Ramos (cell line): ENCODE measurements around the gene TRPM7.
"Not testable (repeated sequence)": the region's sequence is repeated elsewhere in the genome, so short reads cannot be mapped to it uniquely, and the experiment has no call there.

Experiments
- in situ Hi-C: fragments of 300-500 bp; cut with MboI; formaldehyde crosslinking; loops from one replicate; pipeline ENCODE4 v1.14.3; 2022; ENCODE audit warnings: low sequenced_read_pairs; ENCODE audit not compliant: unreplicated experiment

TRPM7 gene

DNA sequence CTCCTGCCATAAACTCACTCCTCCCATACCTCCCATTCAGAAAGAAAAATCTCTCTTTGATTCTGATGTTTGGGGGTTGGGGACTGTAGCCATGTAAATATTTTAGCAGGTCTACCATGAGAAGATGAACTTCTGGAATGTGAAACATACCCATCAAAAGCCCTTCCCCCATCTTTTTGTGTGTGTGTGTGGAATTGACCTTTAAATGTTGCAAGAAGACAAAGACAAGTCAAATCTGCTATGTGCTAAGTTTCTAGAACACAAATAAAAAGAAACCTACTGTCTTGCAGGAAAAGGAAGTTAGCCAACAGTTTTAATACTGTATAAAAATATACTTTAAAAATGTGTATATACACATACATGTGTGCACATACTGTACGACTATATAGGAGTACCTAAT is 110.4 kb downstream of the TRPM7 start:
- in situ Hi-C loops: no loop called here

DNA sequence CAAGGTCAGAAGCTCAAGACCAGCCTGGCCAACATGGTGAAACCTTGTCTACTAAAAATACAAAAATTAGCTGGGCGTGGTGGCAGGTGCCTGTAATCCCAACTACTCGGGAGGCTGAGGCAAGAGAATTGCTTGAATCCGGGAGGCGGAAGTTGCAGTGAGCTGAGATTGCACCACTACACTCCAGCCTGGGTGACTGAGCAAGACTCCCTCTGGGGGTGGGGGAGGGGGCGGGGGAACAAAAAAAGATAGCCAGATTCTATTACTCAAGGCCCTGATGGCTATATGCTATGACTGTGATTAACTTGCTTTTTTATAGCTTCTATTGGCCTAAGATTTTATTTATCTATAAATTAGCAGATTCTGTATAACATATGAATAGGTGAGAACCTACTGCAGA is 112.8 kb downstream of the TRPM7 start:
- in situ Hi-C loops: not testable (repeated sequence)

DNA sequence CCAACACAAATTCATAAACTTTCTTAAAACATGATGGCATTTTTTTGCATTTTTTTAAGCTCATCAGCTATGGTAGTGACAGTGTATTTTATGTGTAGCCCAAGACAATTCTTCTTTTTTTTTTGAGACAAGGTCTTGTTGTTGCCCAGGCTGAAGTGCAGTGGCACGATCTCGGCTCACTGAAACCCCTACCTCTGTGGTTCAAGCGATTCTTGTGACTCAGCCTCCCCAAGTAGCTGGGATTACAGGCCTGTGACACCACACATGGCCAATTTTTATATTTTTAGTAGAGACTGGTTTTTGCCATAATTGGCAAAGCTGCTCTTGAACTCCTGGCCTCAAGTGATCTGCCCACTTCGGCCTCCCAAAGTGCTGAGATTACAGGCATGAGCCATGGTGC is 122.8 kb downstream of the TRPM7 start:
- in situ Hi-C loops: no loop called here

DNA sequence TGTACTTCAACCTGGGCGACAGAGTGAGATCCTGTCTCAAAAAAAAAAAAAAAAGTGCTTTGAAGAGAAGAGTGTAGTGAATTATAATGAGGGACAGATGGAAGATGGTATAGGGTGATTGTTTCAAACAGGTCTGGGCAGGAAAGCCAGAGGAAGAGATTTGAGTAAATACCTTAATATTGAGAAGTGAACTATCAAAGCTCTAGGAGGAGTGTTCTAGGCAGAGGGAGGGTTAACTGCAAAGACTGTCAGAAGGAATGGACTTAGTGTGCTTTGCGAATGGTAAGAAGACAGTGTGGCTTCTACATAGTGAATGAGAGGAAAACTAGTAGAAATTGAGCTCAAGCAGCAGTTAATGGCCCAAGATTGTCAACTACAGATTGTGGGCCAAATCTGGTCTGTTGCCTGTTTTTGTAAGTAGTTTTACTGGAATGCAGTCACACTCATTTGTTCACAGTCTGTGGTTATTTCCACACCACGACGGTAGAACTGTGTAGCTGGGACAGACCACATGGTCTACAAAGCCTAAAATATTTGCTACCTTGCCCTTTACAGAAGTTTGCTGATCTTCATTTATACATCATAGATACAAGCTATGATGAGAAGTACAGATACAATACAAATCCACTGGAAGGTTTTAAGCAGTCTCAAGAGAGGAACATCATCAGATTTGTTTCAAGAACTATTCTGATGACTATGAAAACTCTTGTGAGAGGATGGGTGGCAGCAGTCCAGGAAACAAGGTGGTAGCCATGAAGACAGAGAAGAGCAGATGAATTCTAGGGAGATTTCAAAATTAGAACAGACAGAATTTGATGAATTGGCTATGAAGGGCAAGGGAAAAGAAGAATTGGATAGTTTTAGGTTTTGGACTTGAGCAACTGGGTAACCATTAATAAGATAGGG is 123.6 kb downstream of the TRPM7 start:
- in situ Hi-C loops: no loop called here

DNA sequence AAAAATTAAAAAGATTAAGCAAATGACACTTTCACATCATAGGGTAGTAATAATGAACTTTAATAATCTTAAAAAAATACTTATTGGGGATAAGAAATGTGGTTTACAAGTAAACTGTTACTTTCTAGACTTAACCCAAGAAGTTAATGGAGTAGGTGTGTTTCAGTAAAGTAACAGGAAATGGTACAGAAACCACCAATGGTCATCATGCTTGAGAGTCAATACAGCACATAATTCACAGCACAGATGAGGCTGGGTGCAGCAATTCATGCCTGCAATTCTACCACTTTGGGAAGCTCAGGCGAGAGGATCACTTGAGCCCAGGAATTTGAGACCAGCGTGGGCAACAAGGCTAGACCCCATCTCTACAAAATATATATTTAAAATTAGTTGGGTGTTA is 128.6 kb downstream of the TRPM7 start:
- in situ Hi-C loops: no loop called here

DNA sequence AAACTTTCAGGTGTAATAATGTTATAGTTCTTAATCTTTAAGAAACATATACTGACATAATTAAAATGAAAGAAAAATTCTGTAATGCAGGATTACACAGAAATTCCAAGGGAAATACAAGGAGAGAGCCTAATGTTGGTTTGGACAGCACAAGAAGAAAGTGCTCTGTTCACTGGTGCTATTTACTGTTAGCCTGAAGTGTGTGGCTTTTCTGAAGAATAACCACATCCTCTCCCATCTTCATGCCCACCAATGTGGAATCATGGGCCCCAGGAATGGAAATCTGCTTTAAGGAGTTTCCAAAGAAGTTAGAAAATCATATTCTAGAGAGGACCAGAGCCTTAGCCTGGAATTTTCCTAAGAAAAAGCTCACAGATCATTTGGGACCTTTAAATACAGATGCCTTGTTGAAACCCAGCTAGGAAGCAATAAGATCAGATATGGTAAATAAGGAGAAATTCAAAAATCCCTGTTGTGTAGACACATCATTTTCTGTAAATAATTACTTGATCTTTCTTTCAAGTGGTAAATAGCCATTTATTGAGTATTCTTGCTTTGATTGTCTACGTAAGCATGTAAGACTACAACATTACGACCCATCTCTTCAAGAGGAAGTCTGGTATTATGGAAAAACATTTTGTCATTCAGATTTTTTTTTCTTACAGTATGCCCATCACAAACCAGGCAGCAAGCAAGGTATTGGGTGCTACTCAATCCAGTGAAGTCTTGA is 129.8 kb downstream of the TRPM7 start:
- in situ Hi-C loops: no loop called here

DNA sequence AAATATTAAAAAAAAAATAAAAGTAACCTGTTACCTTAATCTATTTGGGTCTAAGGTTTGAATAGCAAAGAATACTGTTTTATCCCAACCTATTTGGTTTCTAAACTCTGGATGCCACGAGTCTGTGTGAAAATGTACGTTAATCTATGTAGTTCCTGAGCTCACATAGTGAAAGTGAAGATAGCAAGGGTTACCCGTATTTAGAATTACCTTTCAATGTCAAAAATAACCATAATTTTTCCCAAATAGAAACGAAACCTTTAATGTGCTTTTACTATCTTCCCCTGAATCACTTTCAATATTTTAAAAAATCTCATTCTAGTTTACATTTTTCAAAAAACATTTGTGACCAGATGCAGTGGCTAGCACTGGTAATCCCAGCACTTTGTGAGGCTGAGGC is 134.4 kb downstream of the TRPM7 start:
- in situ Hi-C loops: no loop called here

DNA sequence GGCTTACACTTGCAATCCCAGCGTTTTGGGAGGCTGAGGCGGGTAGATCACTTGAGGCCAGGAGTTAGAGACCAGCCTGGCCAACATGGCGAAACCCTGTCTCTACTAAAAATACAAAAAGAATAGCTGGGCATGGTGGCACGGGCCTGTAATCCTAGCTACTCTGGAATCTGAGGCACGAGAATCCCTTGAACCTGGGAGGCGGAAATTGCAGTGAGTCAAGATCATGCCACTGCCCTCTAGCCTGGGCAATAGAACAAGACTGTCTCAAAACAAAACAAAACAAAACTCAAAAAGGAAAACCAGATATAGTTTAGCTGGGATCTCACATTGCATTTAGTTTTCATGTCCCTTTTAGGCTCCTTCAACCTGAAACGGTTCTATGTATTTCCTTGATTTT is 137.3 kb downstream of the TRPM7 start:
- in situ Hi-C loops: no loop called here

DNA sequence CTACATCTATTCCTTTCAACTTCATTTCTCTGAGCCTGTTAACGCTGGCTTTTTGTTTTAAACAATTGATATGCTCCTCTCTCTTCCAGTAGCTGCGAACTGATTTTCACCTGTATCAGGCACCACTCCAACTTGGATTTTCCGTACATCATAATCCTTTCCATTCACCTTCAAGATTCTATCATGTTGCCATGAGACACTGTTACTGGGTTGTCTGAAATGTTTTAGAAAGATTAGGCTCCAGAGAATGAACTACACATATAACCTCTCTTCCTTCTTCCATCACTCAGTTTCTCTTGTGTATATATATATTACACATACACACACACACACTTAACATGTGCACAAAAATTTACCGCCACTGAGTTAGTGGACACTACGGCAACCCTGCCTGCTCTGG is 140.0 kb downstream of the TRPM7 start, which contains the start of gene USP50:
TSS of gene USP50 (minus strand) at position 101 of the 400 bp plus-strand sequence. CDS start 141 bp downstream, outside the sequence.
- in situ Hi-C loops: no loop called here

DNA sequence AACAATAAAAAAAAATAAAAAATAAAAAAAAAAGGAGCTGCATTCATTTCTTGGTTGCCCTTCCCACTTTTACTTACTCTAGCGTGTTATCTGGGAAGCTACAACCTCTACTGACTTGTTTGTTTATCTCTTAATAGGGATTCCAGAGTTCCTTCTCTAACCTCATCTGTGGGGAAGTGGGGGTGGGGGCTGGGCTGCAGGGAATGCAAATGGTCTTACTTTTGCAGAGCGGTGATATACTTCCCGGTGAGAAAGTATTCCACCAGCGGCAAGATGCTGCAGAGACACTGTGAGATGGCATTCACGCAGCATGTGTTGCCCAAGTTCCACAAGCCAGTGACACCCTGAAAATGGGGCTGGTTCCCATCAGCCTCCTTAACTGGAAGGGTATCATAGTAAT is 142.2 kb downstream of the TRPM7 start:
- in situ Hi-C loops: no loop called here

DNA sequence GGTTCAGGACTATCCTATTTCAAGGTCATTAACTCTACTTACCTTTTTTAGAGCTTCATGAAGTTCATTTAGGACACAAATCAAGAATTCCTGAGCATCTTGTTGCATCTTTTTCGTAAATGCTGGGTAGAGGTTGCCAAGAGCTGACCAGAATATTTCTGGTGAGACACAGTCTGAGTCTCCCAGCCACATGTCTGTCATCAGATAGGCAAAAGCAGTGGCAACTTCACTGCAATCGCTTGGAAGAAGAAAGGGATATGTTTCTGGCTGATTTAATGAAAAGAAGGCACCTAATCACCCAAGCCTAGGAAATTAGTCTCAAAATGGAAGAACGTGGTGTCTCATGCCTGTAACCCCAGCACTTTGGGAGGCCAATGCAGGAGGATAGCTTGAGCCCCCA is 143.0 kb downstream of the TRPM7 start:
- in situ Hi-C loops: no loop called here

DNA sequence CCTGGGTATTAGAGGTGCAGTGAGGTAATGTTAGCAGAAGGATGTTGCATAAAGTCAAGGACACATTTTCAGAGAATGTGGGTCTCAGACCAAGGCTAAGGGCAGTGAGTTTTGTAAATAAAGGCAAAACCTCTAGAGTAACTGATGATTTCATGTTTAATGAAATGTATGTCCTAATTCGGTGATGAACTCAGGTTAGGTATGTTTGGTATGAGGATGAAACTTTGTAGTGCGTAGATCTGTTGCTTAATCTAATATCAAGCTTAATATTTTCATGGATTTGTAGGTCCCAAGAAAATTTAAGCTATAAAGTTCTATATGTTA is 143.7 kb downstream of the TRPM7 start:
- in situ Hi-C loops: no loop called here

DNA sequence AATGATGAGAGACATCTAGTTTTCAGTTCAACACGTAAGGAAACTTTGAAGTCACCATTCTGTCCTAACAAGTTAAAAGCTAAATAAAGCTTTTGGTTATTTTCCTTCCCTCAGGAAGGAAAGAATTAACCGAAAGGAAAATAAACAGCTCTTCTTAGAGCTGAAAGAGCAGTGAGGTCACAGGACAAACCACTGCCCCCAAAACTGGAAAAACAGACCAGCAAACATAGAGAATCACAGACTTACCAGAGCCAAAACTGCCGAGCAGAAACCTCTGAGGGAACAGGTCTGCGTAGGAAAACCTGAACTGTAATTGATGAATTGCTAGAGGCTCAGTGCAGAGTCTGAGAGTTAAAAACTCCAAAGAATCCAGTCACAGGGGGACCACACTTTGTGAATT is 154.8 kb downstream of the TRPM7 start:
- in situ Hi-C loops: no loop called here

DNA sequence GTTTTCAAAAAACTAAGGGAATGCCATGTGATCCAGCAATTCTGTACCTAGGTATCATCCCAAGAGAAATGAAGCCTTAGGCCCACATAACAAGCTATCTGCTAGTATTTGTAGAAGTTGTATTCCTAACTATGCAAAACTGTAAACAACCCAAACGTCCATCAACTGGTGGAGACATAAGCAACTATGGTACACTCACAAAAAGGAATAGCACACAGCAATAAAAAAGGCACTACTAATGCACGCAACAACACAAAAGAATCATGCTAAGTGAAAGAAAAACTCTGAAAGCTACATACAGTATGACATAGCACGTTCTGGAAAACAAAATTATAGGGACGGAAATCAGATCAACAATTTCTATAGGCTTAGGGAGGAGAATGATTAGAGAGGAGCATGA is 155.4 kb downstream of the TRPM7 start:
- in situ Hi-C loops: no loop called here

DNA sequence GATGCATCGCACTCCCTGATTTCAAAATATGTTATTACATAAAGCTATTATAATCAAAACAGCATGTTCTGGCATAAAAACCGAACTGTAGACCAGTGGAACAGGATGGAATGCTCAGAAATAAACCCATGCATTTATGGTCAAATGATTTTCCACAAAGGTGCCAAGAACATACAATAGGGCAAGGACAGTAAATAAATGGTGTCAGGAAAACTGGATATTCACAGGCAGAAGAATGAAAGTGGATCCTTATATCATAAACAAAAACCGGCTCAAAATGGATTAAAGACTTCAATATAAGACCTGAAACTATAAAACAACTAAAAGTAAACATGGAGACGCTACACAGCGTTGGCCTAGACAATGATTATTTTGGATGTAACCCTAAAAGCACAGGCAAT is 162.7 kb downstream of the TRPM7 start:
- in situ Hi-C loops: no loop called here

DNA sequence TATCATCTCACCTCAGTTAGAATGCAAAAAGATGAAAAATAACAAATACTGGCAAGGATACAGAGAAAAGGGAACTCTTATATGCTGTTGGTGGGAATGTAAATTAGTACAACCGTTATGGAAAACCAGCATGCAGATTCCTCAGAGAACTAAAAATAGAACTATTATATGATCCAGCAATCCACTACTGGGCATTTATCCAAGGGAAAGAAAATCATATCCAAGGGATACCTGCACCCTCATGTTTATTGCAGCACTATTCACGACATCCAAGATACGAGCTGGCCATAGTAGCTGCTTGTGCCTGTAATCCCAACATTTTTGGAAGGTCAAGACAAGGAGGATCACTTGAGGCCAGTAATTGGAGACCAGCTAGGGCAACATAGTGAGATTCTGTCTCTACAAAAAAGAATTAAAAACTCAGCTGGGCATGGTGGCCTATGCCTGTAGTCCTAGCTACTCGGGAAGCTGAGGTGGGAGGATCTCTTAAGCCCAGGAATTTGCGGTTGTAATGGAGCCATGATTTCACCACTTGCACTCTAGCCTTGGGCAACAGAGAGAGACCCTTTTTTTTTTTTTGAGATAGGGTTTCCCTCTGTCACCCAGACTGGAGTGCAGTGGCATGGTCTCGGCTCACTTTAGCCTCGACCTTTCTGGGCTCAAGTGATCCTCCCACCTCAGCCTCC is 166.7 kb downstream of the TRPM7 start:
- in situ Hi-C loops: no loop called here

DNA sequence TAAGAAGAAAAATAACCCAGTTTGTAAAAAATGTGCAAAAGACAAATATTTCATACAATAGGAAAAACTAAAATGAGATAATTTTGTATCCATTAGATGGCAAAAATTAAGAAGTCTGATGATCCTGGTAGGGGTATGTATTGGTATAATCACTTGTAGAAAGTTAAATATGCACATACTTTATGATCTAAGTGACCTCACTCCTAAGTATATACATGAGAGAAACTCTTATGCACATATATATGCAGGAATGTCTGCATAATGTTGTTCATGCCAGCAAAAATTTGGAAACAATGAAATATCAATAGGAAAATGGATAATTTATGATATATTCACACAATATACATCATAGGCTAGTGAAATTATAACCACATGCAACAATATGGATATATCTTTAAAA is 173.6 kb downstream of the TRPM7 start:
- in situ Hi-C loops: no loop called here
